HG02588 (cell line): Measurements from ENCODE around the gene RAB11FIP4.

ENCODE experiments used
- ATAC-seq: cut with Tn5 transposase; IDR thresholded peaks from one replicate; pipeline ENCODE4 v1.9.1; 2021; ENCODE audit warnings: mild to moderate bottlenecking, moderate library complexity; ENCODE audit not compliant: unreplicated experiment

RAB11FIP4 gene

DNA sequence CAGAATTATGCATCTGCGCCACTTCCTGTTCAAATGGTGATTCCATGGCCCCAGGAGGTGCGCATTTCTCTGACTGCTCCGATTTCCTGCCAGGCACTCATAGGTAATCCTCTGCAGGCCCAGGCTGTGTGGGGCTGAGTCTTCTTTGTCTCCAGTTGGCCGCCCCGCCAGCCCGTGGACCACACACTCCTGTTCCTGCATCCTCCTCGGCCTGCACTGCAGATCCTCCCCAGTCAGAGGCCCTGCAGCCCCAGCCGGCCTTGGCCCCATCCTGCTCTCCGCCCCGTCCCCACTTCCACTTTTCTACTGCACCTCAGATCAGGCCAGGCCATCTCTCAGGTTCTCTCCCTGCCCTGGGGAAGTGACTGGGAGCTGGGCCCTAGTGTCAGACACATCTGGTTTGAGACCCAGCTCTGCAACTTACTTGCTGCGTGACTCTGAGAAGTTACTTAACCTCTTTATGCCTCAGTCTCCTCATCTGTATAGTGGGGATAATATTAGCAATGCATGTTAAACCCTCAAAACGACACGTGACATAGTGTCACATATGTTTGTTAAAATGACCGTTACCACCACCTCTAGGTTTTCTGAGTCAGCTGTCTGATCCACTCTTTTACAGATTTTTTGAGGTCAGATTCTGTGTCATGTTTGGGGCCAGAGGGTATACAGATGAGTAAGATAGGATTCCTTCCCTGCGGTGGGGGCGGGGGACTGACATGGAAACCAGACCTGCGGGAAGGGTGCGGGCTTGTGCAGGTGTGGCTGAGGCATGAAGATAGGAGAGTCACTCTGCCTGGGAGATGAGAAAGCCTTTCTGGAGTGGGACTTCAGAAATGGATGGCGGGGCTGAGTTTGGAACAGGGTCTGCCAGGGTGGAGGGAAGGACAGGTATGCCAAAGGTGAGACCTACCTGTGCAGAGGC lies 12.8 kb downstream of the RAB11FIP4 start:
- ATAC-seq, result no peak

DNA sequence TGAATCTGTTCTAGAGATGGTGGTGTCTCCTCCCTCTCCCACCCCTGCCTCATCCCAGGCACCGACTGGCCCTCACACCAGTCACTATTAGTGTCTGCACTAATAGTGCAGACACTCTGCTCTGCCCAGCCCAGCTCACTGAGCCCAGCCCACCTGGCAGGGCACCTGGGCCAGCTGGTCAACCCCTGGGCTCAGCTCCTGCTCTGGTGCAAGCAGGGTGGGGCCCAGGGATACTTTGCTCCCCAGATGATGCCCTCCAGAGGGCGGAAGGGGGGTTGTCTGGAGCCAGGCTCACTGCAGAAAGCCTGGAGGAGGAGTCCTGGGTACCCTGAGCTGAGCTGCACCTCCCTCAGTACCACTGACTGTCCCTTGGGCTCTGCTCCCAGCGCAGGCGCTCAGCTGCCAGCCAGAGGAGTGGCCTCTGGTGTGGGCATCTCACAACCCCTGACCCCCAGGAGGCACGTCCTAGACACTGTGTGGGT lies 14.5 kb downstream of the RAB11FIP4 start:
- no peak for ATAC-seq

DNA sequence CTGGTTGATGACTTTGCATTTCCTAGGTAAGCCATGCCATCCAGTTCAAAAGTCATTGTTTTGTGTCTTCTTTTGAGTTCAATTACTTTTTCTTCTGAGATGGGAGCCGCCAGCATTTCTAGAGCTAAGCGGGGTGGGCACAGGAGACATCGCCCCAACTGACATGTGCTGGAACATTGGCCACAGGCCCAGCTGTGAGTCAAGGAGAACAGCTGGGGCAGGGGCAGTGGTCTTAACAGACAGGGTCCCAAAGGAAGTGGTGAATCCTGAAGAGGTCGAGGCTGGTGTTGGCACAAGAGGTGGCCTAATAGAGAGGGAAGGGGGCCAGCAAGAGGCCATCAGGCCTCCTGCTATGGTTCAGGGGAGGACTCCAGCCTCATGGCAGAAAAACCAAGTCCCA lies 17.1 kb downstream of the RAB11FIP4 start:
- no peak for ATAC-seq

DNA sequence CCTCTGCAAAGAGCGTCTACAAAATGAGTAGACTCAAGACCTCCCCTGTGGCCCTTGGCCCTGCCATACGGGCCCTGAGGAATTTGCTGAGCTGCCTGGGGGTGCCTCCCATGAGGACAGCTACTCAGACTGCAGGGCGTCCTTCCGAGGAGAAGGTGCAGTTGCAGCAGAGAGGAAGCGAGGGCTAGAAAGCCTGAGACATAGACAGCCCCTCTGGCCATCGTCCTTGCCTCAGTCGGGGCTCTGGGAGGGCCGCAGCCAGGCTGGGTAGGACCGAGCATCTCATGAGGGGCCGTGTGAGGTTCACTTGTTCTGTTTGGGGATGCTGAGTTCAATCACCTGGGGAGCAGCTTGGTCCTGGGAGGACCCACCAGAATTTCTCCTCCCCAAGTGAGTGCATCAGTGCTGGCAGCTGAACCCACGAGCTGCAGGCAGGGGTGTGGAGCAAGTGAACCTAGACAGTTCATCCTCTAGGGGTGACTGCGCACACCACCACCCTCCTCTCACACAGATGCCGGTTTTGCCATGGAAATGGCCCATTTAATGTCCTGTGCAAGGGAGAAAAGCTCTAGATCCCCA lies 20.3 kb downstream of the RAB11FIP4 start:
- ATAC-seq, result no peak

DNA sequence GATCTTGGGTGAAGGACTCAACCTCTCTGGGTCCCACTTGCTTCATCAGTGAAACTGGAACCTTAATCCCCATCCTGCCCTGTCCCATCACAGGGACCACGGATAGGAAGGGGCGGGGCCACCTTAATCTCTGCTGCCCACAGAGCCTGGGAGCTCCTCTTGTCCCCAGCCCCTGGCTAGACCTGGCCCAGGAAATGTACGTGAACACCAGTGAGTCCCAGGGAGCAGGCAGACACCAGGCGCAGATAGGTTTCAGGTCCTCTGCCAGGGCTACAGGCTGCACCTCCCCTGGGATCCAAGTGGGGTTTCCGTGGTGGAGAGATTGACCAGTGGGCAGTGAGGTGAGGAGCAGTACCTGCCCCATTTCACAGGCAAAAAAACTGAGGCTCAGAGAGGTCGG lies 21.0 kb downstream of the RAB11FIP4 start:
- no peak for ATAC-seq

DNA sequence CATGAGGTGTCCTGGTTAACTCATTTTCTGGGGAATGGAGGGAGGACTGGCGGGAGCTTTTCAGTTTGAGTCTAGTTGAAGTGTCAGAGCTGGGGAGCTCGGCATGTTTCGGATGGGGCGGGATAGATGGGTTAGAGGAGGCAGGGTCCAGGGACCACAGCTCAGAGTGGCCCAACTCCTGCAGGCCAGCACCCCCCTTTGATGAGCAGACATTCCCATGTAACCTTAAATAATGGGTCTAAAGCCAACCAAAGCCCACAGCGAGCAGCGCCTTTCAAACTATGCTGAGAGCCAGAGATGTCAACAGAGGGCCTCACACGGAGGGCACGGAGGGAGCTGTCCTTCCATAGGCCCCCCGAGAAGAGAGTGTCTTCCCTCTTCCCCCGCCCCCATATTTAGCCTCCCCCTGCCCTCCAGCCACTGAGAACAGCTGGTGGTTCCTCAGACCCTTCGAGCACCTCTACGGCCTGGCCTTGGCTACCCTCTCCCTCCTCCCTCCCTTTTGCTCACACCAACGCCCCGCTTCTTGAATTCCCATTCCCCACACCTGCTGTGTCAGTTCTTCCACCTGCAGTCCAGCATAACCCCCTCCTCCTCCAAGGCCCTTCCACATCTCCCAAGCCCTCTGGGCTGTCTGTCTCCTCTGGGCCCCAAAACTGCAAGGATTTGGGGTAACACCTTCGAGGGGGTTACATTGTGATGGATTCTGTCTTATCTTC lies 21.8 kb downstream of the RAB11FIP4 start:
- no peak for ATAC-seq

DNA sequence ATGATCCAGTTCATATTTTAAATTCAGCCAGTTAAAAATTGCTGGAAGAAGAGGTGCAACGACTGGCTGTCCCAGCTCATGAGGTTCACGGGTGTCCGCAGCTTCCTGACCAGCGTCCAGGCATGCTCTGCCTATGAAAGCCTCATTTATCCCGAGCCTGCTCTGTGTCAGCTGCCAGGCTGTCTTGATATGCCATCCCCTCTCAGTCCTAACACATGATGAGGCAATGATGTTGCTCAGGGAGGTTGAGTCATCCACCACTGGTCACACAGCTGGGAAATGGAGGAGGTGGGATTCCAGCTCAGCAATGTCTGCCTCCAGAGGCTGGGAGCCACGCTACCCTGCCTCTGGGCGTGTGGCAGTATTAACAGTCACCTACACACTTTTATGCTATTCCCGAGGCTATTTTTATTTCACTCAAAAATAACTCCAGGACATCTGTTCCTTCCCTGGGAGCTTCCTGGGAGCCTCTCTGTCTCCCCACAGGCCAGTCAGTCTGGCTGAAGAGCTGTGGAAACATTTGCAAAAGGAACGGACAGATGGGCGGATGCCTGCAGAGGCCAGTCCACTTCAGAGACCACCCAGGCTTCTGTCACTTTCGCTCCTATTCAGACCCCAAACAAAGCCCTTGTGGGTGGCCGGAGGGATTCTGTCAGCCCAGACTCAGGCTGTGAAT lies 22.5 kb downstream of the RAB11FIP4 start:
- ATAC-seq, result no peak

DNA sequence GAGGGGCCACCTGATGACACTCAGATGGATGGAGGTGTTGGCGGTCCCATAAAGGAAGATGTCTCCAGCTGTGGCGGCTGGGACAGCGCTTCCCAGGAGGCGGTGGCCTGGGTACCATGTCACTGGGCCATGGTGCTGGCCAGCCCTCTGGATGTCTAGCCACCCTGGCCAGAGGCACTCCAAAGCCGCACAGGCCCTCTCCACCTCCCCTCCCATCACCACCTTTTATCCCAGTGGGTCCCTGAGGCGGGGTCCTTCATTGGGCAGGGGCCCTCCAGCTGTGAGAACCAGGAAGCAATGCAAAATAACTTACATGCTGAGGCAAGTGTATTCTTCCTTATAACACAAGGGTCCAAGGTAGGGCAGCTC lies 23.1 kb downstream of the RAB11FIP4 start:
- ATAC-seq, result no peak

DNA sequence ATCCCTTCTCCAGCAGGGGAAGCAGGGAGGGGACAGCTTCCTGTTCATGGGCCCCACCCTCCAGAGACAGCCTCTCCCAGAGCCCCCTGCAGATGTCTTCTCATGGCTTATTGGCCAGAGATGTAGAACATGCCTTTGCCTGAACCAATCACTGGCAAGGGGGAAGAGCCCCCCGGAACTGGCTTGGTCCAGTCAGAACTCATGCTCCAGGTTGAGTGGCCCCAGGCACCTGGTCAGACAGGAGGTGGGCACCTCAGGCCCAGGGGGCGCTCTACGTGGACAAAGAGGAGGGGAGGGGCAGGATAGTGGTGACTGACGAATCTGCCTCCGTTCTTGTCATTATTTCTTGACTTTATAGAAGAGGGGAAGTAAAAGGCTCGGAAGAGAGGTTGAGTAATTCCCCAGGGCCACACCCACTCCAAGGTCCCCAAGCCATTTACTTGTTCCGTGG lies 23.6 kb downstream of the RAB11FIP4 start:
- ATAC-seq, result no peak

DNA sequence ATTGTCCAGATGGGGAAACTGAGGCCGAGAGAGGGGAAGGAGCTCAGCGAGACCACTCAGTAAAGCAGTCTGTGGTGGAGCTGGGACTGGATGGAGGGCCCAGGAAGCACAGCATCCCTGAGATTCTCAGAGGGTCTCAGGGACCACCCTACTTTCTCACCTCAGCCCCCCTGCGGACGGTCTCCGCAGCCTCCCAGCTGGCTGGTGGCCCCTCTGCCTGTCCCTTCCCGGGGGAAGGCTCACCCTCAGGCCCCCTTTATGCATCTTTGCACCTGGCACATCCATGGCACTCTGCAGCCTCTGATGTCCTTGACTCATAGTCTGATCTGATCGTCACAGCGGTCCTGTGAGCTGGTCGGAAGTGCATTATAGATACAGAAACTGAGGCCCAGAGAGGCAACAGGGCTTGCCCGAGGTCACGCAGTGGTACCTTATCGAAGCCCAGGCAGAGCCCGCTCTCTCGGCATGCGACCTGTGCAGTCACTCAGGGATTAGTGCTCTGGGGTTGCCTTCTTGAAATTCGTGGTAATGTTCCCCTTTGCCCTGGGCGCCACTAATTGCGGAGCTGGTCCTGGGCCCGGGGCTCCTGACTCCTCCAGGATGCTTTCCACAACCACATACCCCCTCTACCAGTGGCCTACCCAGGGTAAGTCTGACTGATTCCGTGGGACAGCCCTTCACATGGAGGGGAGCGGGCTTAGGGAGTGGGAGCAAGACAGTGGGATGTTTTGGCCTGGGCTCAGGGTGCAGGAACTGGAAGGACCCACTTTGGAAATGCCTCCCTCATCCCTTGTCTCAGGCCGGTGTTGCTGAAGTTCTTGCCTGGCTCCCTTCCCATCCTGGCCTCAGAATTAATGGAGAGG lies 24.4 kb downstream of the RAB11FIP4 start:
- no peak for ATAC-seq

DNA sequence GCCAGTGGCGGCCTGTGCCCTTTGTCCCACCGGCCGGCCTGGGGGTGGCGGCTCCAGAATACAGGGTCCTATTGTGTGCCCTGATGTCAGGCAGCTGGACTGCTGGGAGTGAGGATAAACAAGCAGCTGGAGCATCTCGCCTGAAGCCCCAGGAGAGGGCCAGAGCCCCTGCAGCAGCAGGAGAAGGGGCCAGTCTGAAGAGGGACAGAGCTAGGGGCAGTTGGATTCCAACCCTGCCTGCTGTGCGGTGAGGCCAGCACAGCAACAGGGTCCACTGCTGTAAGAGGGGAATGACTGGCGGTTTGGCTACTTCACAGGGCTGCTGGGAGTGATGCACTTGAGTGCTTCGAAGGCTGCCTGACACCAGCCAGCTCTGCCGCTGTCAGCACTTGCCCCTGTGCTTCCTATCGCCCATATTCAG lies 25.0 kb downstream of the RAB11FIP4 start:
- ATAC-seq, result no peak

DNA sequence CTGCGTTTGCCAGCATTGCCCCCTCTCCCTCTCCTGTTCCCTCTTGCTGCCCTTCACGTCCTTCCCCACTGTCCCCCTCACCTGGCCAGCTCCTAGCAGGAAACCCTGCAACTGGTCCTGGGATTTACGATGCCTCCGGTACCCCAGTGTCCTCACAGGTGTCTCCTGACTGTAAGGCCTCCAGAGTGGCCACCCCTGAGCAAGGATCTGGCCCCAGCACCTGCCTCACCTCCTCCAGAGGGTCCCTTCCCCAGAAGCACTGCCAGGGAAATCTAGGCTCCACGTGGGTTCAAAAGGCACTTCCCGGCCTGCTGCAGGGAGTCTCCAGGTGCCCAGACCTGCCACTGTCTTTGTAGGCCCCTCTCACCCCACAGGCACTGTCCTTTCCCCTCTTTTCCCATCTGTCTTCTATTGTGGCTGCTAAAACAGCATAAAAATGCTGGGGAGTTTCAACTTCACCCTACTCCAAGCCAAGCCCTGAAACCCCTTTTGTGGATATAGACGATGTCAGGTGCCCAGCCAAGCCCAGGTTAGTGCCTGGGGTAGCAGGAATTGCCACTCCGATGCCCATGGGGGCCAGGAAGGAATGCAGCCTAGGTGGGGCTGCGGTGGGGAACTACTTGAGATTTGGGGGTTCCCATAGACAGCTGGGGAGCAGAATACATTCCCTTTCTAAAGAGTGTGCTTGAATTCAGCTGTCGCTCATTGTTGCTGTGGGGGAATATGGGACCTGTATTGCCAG lies 25.7 kb downstream of the RAB11FIP4 start:
- ATAC-seq, result no peak

DNA sequence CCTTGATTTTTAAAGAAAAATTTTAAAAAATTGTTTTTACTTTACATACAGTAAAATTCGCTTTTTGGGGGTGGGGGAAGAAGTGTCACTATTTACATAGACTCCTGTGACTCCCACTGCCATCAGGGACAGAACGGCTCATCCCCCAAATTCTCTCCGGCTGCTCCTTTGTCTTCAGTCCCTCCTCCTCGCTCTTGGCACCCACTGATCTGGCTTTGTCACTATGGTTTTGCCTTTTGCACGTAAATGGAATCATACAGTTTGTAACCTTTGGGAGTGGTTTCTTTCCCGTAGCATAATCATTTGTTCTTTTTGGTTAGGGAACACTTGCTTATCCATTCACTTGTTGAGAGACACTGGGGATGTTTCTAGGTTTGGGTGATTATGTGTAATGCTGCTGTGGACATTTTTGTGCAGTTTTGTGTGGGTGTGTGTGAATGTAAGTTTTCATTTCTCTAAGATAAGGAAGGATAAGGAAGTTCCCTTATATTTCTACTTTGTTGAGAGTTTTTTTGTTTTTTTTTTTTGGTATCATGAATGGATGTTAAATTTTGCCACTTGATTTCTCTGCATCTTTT lies 27.4 kb downstream of the RAB11FIP4 start:
- no peak for ATAC-seq

DNA sequence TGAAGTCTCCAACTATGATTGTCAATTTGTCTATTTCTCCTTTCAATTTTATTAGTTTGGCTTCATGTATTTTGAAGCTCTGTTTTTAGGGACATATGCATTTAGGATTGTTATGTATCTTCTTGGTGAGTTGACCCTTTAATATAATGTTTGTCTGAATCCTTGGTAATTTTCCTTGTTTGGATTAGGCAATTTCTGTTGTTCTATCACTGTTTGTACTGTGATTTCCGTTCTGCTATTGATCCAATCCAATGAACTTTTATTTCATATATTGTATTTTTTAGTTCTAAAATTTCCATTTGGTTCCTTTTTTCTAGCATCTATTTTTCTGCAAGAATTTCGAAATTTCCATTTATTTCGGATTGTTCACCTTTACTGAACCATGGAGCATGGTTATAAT lies 31.0 kb downstream of the RAB11FIP4 start:
- ATAC-seq, result no peak

DNA sequence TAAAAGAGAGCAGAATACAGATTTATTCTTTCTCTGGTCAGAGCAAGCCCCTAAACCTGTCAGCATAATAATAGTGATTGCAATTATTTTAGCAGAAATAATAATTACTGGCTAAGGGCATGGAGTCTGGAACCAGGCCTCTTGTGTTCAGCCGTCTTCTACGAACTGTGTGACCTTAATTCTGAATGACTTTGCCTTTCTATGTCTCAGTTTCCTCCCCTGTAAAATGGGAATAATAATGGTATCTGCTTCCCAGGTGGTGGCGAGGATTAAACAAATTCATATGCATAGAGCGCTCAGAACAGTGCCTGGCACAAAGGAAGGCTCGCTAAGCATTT lies 33.4 kb downstream of the RAB11FIP4 start:
- ATAC-seq, result no peak

DNA sequence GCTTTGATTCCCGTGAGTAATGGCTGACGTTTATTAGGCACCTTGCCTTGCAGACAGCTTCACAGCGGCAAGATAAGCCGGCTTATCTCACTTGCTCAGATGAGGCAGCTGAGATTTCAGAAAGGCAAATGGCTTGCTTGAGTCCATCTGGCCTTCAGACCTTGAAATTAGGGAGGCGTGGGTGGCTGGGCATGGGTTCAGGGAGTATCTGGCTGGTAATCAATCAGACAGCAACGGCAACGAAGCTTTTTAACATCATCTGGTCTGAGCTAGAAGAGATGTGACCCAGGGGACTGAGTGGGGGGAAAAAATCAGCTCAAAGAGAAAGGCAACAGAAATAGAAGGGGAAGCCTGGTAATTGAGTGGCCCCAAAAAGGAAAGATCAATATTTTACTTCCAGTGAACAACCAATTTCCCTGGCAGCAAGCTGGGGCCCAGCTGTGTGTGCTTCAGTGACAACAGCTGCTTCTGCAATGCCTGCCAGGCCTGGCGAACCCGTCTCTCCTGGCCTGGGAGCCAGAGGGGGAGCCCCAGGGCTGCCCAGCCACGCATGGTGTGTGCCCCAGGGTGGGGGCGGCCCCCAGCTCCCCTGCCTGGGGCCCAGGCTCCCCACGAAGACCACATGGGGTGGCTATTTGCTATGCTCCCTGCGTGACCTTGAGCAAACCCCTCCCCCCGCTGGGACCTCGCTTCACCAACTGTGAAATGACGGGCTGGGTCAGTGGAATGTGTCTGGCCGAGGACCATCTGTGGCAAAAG lies 34.0 kb downstream of the RAB11FIP4 start:
- no peak for ATAC-seq

DNA sequence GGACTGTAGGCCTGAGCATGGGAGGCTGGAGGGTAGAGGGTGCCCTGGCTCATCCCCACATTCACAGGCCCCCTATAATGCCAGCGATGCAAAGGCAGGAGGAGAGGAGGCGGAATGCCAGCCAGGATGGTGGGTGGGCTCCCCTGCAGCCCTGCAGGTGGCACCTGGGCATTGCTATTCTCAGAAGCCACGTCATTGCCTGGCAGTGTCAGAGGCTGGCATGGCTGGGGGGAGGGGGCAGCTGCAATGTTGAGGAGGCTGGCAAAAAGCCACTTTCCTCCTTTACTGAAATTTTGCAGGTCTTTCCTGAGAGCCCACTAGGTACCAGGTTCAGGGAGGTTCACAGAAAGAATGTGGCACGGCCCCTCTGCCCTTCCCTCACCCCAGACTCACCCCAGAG lies 36.2 kb downstream of the RAB11FIP4 start:
- ATAC-seq, result no peak

DNA sequence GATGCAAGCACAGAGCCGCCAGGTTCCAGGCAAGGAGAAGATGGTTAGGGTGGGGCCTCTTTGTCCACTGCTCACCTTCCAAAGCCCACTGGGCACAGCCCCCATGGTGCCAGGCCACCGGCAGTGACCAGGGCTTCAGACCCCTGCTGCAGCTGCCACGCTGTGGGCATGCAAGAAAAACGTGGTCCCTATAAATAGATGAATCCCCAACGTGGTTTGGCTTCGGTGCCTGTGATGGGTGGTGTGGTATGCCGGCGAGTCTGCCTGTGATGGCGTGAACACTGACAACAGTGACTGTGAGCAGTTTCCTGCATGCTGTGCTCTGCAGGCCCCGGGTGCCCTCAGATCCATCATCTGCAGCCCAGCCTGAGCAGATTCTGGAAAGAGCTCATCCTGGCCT lies 36.6 kb downstream of the RAB11FIP4 start:
- no peak for ATAC-seq

DNA sequence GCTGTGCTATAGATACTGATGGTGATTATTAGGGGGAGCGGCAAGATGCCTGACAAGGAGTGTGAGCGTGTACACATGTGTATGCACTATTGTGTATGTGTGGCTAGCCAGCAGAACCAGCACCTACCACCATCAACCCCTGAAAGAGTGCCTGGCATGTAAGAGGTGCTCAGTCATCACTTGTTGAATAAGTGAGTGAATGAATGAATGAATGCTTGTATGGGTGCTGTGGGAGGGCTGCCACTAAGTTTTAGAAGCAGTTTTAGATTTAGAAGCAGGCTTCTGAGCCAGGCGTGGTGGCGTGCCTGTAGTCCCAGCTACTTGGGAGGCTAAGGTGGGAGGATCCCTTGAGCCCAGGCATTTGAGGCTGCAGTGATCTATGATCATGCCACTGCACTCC lies 37.0 kb downstream of the RAB11FIP4 start:
- ATAC-seq, result no peak
